HCT116 (cell line): ENCODE data around the gene TRPM1. TPM values are rescaled to one million over a fixed set of nuclear protein-coding genes. Genes with fewer than 3 reads are reported as not detected.

Experiments
- ATAC-seq: fragments of 200-7000 bp; cut with Tn5 transposase; 2 replicates; pipeline ENCODE4 v1.9.1; 2020; ENCODE audit warnings: mild to moderate bottlenecking, moderate library complexity
- BruUV-seq: library from RNA; stranded (reverse); fragments of 400-500 nt; replicated peaks from 2 replicates; lab custom pipeline; 2021; lab: Mats Ljungman, UMichigan
- CTCF ChIA-PET: fragments of 300-600 bp; sonication (Branson Sonifier 250); formaldehyde crosslinking; loops from one replicate; lab custom pipeline; 2021; ENCODE audit warnings: antibody characterized with exemption; lab: Charles Lee
- POLR2A ChIA-PET: fragments of 300-600, 350-600 bp; sonication (Branson Sonifier 250); formaldehyde crosslinking; loops from one replicate; lab custom pipeline; 2021; ENCODE audit warnings: antibody characterized with exemption; lab: Charles Lee
- RAD21 ChIA-PET, 2 experiments: fragments of 300-600 bp; sonication (Branson Sonifier 250); formaldehyde crosslinking; loops; one replicate each; lab custom pipeline; 2023; ENCODE audit warnings: low total read pairs in 2 of 2; ENCODE audit not compliant: uncharacterized antibody in 2 of 2, unreplicated experiment in 2 of 2, low non-redundant PET in 1 of 2; lab: Charles Lee
- DNase-seq: peaks from one replicate; pipeline ENCODE4 v3.0.0-alpha.2; 2010; ENCODE audit warnings: low read depth, low spot score
- H2AFZ ChIP-seq: fragments of 200-600 bp; shearing (Covaris generic), sonication (generic); 2 replicates; pipeline ENCODE4 v1.6.1; 2017; ENCODE audit warnings: low read depth, mixed run types, mixed read lengths, antibody characterized with exemption, low read length; ENCODE audit not compliant: poor library complexity, severe bottlenecking
- H3K27ac ChIP-seq: 2 replicates; pipeline ENCODE4 v1.5.1; 2012; ENCODE audit warnings: low read depth, low read length
- H3K27me3 ChIP-seq: fragments of 200-600 bp; sonication (generic); 2 replicates; pipeline ENCODE4 v1.6.1; 2016; ENCODE audit warnings: mixed run types, low read length, mixed read lengths; ENCODE audit not compliant: insufficient read depth
- H3K36me3 ChIP-seq, 2 experiments: fragments of 200-500 bp in 1 of 2; fragments of 200-600 bp in 1 of 2; sonication (Bioruptor generic) in 1 of 2; sonication (generic) in 1 of 2; 2 replicates each; pipeline versions ENCODE4 v1.5.1 to v1.6.1; 2014 to 2016; ENCODE audit warnings: low read length in 2 of 2, inconsistent platforms in 1 of 2, mixed read lengths in 1 of 2, mixed run types in 1 of 2; ENCODE audit not compliant: insufficient read depth in 2 of 2, control insufficient read depth in 1 of 2
- H3K4me1 ChIP-seq, 2 experiments: fragments of 200-600 bp in 1 of 2; sonication (generic) in 1 of 2; 2 replicates each; pipeline versions ENCODE4 v1.5.1 to v1.6.1; 2012 to 2017; ENCODE audit warnings: low read length in 2 of 2, inconsistent platforms in 1 of 2, mild to moderate bottlenecking in 1 of 2, mixed read lengths in 1 of 2, mixed run types in 1 of 2, moderate library complexity in 1 of 2; ENCODE audit not compliant: insufficient read depth in 2 of 2, control insufficient read depth in 1 of 2
- H3K4me2 ChIP-seq: fragments of 200-600 bp; sonication (generic); 2 replicates; pipeline ENCODE4 v1.6.1; 2017; ENCODE audit warnings: mixed run types, low read length, mixed read lengths
- H3K4me3 ChIP-seq, 2 experiments: fragments of 200-600 bp in 1 of 2; sonication (generic) in 1 of 2; replicated peaks in 1 of 2; 2 replicates each; pipeline ENCODE4 v1.5.1; 2011 to 2016; ENCODE audit warnings: low read length in 2 of 2, control low read depth in 1 of 2, low read depth in 1 of 2, mild to moderate bottlenecking in 1 of 2, mixed read lengths in 1 of 2, mixed run types in 1 of 2
- H3K79me2 ChIP-seq: fragments of 200-600 bp; sonication (generic); 2 replicates; pipeline ENCODE4 v1.6.1; 2017; ENCODE audit warnings: mild to moderate bottlenecking, mixed run types, low read length, moderate library complexity, mixed read lengths; ENCODE audit not compliant: insufficient read depth
- H3K9ac ChIP-seq: fragments of 200-600 bp; sonication (generic); 2 replicates; pipeline ENCODE4 v1.6.1; 2016; ENCODE audit warnings: low read length, mixed read lengths
- H3K9me2 ChIP-seq: fragments of 200-600 bp; sonication (generic), shearing (Covaris generic); 2 replicates; pipeline ENCODE4 v1.6.1; 2017; ENCODE audit warnings: mixed run types, mild to moderate bottlenecking, moderate library complexity; ENCODE audit not compliant: insufficient read depth
- H3K9me3 ChIP-seq, 2 experiments: fragments of 200-500 bp in 1 of 2; fragments of 200-600 bp in 1 of 2; sonication (Bioruptor generic) in 1 of 2; sonication (generic) in 1 of 2; 2 replicates each; pipeline ENCODE4 v1.6.1; 2014 to 2017; ENCODE audit warnings: low read length in 2 of 2, mixed read lengths in 2 of 2, inconsistent platforms in 1 of 2, low read depth in 1 of 2, mild to moderate bottlenecking in 1 of 2, mixed run types in 1 of 2, moderate library complexity in 1 of 2; ENCODE audit not compliant: control insufficient read depth in 1 of 2, insufficient read depth in 1 of 2
- H4K20me1 ChIP-seq: fragments of 200-600 bp; sonication (generic), shearing (Covaris generic); 2 replicates; pipeline ENCODE4 v1.6.1; 2017; ENCODE audit warnings: mixed run types, mild to moderate bottlenecking, moderate library complexity; ENCODE audit not compliant: insufficient read depth
- CBX3 ChIP-seq: IDR thresholded peaks from 2 replicates; pipeline ENCODE4 v1.6.1; 2012; ENCODE audit warnings: low read depth
- ELF1 ChIP-seq: IDR thresholded peaks from 2 replicates; pipeline ENCODE4 v1.6.1; 2012; ENCODE audit warnings: low read depth, borderline replicate concordance
- EZH2 ChIP-seq: fragments of 200-600 bp; sonication (generic); IDR thresholded peaks from 2 replicates; pipeline ENCODE4 v1.6.1; 2017; ENCODE audit warnings: antibody characterized with exemption, mixed run types
- EZH2phosphoT487 ChIP-seq: fragments of 200-600 bp; IDR thresholded peaks from 2 replicates; pipeline ENCODE4 v1.6.1; 2018; ENCODE audit warnings: antibody characterized with exemption, borderline replicate concordance
- JUND ChIP-seq: IDR thresholded peaks from 2 replicates; pipeline ENCODE4 v1.6.1; 2012
- POLR2A ChIP-seq: IDR thresholded peaks from 2 replicates; pipeline ENCODE4 v1.7.0; 2011; ENCODE audit warnings: borderline replicate concordance; ENCODE audit not compliant: insufficient read depth, insufficient read length; ENCODE audit errors: extremely low read depth
- POLR2AphosphoS5 ChIP-seq: IDR thresholded peaks from 2 replicates; pipeline ENCODE4 v1.6.1; 2011; ENCODE audit warnings: mild to moderate bottlenecking, low read depth, low read length, moderate library complexity
- RAD21 ChIP-seq: IDR thresholded peaks from 2 replicates; pipeline ENCODE4 v1.6.1; 2012; ENCODE audit warnings: low read depth, mild to moderate bottlenecking
- SIN3A ChIP-seq: IDR thresholded peaks from 2 replicates; pipeline ENCODE4 v1.6.1; 2012; ENCODE audit warnings: low read depth
- SP1 ChIP-seq: IDR thresholded peaks from 2 replicates; pipeline ENCODE4 v1.6.1; 2012; ENCODE audit warnings: low read depth
- TCF7L2 ChIP-seq: IDR thresholded peaks from 2 replicates; pipeline ENCODE4 v1.7.0; 2011; ENCODE audit warnings: borderline replicate concordance, inconsistent platforms; ENCODE audit not compliant: insufficient read depth, insufficient read length; ENCODE audit errors: extremely low read depth
- YY1 ChIP-seq: IDR thresholded peaks from 2 replicates; pipeline ENCODE4 v1.6.1; 2011; ENCODE audit warnings: low read length, low read depth, moderate library complexity, mild to moderate bottlenecking; ENCODE audit not compliant: insufficient replicate concordance; ENCODE audit errors: extremely low read depth
- ZNF274 ChIP-seq: fragments of 200-500 bp; sonication (Bioruptor generic); IDR thresholded peaks from 2 replicates; pipeline ENCODE4 v1.6.1; 2014; ENCODE audit warnings: mild to moderate bottlenecking, low read depth, low read length, inconsistent platforms
- intact Hi-C: fragments of 100-400 bp; cut with micrococcal nuclease; formaldehyde crosslinking; loops from 2 replicates; pipeline ENCODE4 v1.10.0; 2022
- total RNA-seq: library from RNA; stranded (reverse); gene quantifications from one replicate; pipeline ENCODE4 v1.2.1, GENCODE V29; 2021; ENCODE audit not compliant: unreplicated experiment
- TF ChIP-seq, protein P1 (sequence below): IDR thresholded peaks from 2 replicates; pipeline ENCODE4 v1.6.1; 2012
- TF ChIP-seq, protein P2 (sequence below), 3 experiments: fragments of 200-600 bp in 1 of 3; sonication (generic) in 1 of 3; IDR thresholded peaks in 2 of 3; conservative IDR thresholded peaks in 1 of 3; 2 replicates each; pipeline ENCODE4 v1.5.1; 2012 to 2017; ENCODE audit warnings: low read depth in 2 of 3, low read length in 2 of 3, antibody characterized with exemption in 1 of 3, borderline replicate concordance in 1 of 3, control low read depth in 1 of 3, mild to moderate bottlenecking in 1 of 3, mixed read lengths in 1 of 3, mixed run types in 1 of 3, moderate library complexity in 1 of 3; ENCODE audit not compliant: insufficient read depth in 1 of 3

TRPM1 gene
- total RNA-seq, 1 experiment from 2014 or later = not detected

DNA sequence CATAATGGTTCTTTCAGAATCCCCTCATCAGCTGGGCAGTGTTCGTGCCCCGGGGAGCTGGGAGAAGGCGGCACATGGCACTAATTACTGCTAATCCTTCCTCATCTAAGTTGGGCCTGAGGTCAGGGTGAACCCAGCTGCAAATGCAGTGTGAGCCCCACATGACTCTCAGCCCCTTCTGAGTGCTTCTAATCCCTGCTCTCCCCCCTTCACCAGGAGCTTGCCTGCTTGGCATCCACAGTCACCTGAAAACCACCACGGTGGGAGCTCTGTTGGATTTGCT lies 455 bp upstream of the TRPM1 start:
- intact Hi-C loops = no loop called here
- Histone ChIP-seq H3K9ac (no peak overlapping the region), H3K27ac (no peak overlapping the region), H3K4me1 (peaks cover 3 to 6% of the 10 kb centered on the region in 2 experiments; a peak in 2 of 4 replicates), H2AFZ (no peak overlapping the region), H3K4me3 (no peak overlapping the region), H3K36me3 (no peaks in the 10 kb centered on the region), H4K20me1 (no peaks in the 10 kb centered on the region), H3K4me2 (no peak overlapping the region), H3K27me3 (no peaks in the 10 kb centered on the region)
- no peak for ATAC-seq
- BruUV-seq = no TSS peak
- ChIA-PET RAD21 (no interaction called here), POLR2A (no interaction called here)
- TF ChIP-seq POLR2A = no peak
- TF ChIP-seq EZH2 = no peak
- TF ChIP-seq RAD21 = no peak
- no peak for TF ChIP-seq YY1
- TF ChIP-seq TCF7L2 = no peak
- no peak for TF ChIP-seq SIN3A
- TF ChIP-seq EZH2phosphoT487 = no peak
- no peak for TF ChIP-seq POLR2AphosphoS5
- TF ChIP-seq SP1 = no peak
- no peak for TF ChIP-seq JUND
- TF ChIP-seq CBX3 = no peak
- TF ChIP-seq, protein P1, sequence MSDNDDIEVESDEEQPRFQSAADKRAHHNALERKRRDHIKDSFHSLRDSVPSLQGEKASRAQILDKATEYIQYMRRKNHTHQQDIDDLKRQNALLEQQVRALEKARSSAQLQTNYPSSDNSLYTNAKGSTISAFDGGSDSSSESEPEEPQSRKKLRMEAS = no peak
- no peak for TF ChIP-seq ZNF274
- TF ChIP-seq, protein P2, sequence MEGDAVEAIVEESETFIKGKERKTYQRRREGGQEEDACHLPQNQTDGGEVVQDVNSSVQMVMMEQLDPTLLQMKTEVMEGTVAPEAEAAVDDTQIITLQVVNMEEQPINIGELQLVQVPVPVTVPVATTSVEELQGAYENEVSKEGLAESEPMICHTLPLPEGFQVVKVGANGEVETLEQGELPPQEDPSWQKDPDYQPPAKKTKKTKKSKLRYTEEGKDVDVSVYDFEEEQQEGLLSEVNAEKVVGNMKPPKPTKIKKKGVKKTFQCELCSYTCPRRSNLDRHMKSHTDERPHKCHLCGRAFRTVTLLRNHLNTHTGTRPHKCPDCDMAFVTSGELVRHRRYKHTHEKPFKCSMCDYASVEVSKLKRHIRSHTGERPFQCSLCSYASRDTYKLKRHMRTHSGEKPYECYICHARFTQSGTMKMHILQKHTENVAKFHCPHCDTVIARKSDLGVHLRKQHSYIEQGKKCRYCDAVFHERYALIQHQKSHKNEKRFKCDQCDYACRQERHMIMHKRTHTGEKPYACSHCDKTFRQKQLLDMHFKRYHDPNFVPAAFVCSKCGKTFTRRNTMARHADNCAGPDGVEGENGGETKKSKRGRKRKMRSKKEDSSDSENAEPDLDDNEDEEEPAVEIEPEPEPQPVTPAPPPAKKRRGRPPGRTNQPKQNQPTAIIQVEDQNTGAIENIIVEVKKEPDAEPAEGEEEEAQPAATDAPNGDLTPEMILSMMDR (IDR thresholded peaks at IDR 0.05 in 2 of 3, conservative IDR thresholded peaks at IDR 0.05 in 1 of 3; ENCODE audit: borderline replicate concordance in 1 of 3, insufficient read depth in 1 of 3, low read depth in 2 of 3, low read length in 2 of 3) = no peak
- no peak for TF ChIP-seq ELF1
- TF ChIP-seq, all 23 proteins: peak for 0
- H3K9me2 ChIP-seq = no peaks in the 10 kb centered on the region
- no peaks in the 10 kb centered on the region for H3K79me2 ChIP-seq
- CTCF ChIA-PET = interaction anchor here (2.0 kb wide), 1 partner anchor 27 kb away, joined by 5 read pairs; no protein-coding TSS in a partner anchor
- no peaks in the 10 kb centered on the region for H3K9me3 ChIP-seq
- DNase-seq = no peak
